Measurements from ENCODE around the gene EHD1.
A peak's percentile ranks its signal among the peaks of the same experiment; 100 is the strongest.

The EHD1 gene

DNA sequence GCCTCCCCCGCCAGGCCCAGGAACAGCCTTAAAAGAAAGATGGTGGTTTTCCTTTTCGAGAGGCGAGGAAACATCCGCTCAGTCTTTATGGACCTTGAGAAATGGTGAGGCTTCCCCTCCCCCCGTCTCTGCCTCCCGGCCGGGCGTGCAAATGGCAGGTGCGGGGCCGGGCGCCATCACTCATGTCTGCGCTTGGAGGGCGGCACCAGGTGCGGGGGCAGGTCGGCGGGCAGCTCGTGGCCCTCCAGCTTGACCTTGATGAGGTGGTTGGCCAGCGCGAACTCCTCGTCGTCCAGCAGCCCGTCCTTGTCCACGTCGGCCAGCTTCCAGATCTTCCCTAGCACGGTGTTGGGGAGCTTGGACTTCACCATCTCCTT is 24.3 kb downstream of the EHD1 start:
- H3K4me1 ChIP-seq (ENCODE audit: control insufficient read depth, low read length): peaks cover 98% of the 10 kb centered on the region
- H3K36me3 ChIP-seq (ENCODE audit: control insufficient read depth, low read length): peaks cover 73% of the 10 kb centered on the region
- H4K20me1 ChIP-seq (ENCODE audit: control insufficient read depth, insufficient read depth, low read depth, low read length): no peaks in the 10 kb centered on the region
- TF ChIP-seq, protein P1, sequence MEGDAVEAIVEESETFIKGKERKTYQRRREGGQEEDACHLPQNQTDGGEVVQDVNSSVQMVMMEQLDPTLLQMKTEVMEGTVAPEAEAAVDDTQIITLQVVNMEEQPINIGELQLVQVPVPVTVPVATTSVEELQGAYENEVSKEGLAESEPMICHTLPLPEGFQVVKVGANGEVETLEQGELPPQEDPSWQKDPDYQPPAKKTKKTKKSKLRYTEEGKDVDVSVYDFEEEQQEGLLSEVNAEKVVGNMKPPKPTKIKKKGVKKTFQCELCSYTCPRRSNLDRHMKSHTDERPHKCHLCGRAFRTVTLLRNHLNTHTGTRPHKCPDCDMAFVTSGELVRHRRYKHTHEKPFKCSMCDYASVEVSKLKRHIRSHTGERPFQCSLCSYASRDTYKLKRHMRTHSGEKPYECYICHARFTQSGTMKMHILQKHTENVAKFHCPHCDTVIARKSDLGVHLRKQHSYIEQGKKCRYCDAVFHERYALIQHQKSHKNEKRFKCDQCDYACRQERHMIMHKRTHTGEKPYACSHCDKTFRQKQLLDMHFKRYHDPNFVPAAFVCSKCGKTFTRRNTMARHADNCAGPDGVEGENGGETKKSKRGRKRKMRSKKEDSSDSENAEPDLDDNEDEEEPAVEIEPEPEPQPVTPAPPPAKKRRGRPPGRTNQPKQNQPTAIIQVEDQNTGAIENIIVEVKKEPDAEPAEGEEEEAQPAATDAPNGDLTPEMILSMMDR (IDR thresholded peaks at IDR 0.05; ENCODE audit: low read depth, low read length, poor library complexity, severe bottlenecking): no peak
- no peak for TF ChIP-seq EZH2phosphoT487 (IDR thresholded peaks at IDR 0.05; ENCODE audit: borderline replicate concordance, low read length)
- H3K9me2 ChIP-seq (replicated peaks; ENCODE audit: control insufficient read depth, low read length): no peaks in the 10 kb centered on the region
- H3K27ac ChIP-seq (ENCODE audit: low read depth, low read length): peak overlapping the region; percentile 98
- H3K4me3 ChIP-seq (ENCODE audit: low read length): peak overlapping the region; percentile 60
- peaks cover 54% of the 10 kb centered on the region for H3K79me2 ChIP-seq (ENCODE audit: control insufficient read depth, low read length)
- no peaks in the 10 kb centered on the region for H3K27me3 ChIP-seq (ENCODE audit: control insufficient read depth, low read length)
- H3F3A ChIP-seq (ENCODE audit: control insufficient read depth, insufficient read depth): peaks cover 40% of the 10 kb centered on the region
- H3K4me2 ChIP-seq (ENCODE audit: low read length): peak overlapping the region; percentile 80
- H3K9me3 ChIP-seq (ENCODE audit: control insufficient read depth, insufficient read depth, low read length): no peaks in the 10 kb centered on the region

DNA sequence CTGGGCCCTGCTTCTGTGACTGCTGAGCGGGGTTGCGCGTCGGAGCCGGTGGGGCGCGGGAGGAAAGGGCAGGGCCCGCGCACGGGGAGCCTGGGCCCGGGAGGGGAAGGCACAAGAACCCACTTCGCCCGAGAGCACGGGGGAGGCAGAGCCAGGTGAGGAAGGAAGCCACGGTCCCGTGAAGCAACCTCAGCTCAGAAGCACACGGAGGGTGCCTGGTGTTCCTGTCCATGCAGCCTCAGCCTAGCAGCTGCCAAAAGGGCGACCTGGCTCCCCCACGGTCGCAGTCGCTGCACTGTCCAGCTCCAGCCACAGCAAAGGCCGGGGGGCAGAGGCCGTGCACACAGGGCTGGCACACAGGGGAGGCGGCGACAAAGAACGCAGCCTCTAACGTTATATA is 24.7 kb downstream of the EHD1 start:
- H3K27me3 ChIP-seq (ENCODE audit: control insufficient read depth, low read length): no peaks in the 10 kb centered on the region
- H3K27ac ChIP-seq (ENCODE audit: low read depth, low read length): peak overlapping the region; percentile 98
- H3K79me2 ChIP-seq (ENCODE audit: control insufficient read depth, low read length): peaks cover 53% of the 10 kb centered on the region
- no peaks in the 10 kb centered on the region for H4K20me1 ChIP-seq (ENCODE audit: control insufficient read depth, insufficient read depth, low read depth, low read length)
- H3K4me3 ChIP-seq (ENCODE audit: low read length): peak overlapping the region; percentile 60
- peak overlapping the region; percentile 80 for H3K4me2 ChIP-seq (ENCODE audit: low read length)
- TF ChIP-seq EZH2phosphoT487 (IDR thresholded peaks at IDR 0.05; ENCODE audit: borderline replicate concordance, low read length): no peak
- TF ChIP-seq, protein P1 (IDR thresholded peaks at IDR 0.05; ENCODE audit: low read depth, low read length, poor library complexity, severe bottlenecking): no peak
- peaks cover 42% of the 10 kb centered on the region for H3F3A ChIP-seq (ENCODE audit: control insufficient read depth, insufficient read depth)
- peaks cover 98% of the 10 kb centered on the region for H3K4me1 ChIP-seq (ENCODE audit: control insufficient read depth, low read length)
- H3K9me2 ChIP-seq (replicated peaks; ENCODE audit: control insufficient read depth, low read length): no peaks in the 10 kb centered on the region
- peaks cover 70% of the 10 kb centered on the region for H3K36me3 ChIP-seq (ENCODE audit: control insufficient read depth, low read length)
- H3K9me3 ChIP-seq (ENCODE audit: control insufficient read depth, insufficient read depth, low read length): no peaks in the 10 kb centered on the region

GRCh38 chr11:64852804-64853509 is 25.5 kb downstream of the EHD1 start:
- TF ChIP-seq, protein P1 (IDR thresholded peaks at IDR 0.05; ENCODE audit: low read depth, low read length, poor library complexity, severe bottlenecking): no peak
- TF ChIP-seq EZH2phosphoT487 (IDR thresholded peaks at IDR 0.05; ENCODE audit: borderline replicate concordance, low read length): no peak
- Histone ChIP-seq H3K4me2 (ENCODE audit: low read length) (peak overlapping the region; percentile 80), H3F3A (ENCODE audit: control insufficient read depth, insufficient read depth) (peaks cover 50% of the 10 kb centered on the region), H3K4me3 (ENCODE audit: low read length) (peak overlapping the region; percentile 60), H3K36me3 (ENCODE audit: control insufficient read depth, low read length) (peaks cover 64% of the 10 kb centered on the region), H3K9me3 (ENCODE audit: control insufficient read depth, insufficient read depth, low read length) (no peaks in the 10 kb centered on the region), H3K27ac (ENCODE audit: low read depth, low read length) (peak overlapping the region; percentile 98), H3K79me2 (ENCODE audit: control insufficient read depth, low read length) (peaks cover 46% of the 10 kb centered on the region), H4K20me1 (ENCODE audit: control insufficient read depth, insufficient read depth, low read depth, low read length) (no peaks in the 10 kb centered on the region), H3K9me2 (replicated peaks; ENCODE audit: control insufficient read depth, low read length) (no peaks in the 10 kb centered on the region), H3K27me3 (ENCODE audit: control insufficient read depth, low read length) (no peaks in the 10 kb centered on the region), H3K4me1 (ENCODE audit: control insufficient read depth, low read length) (peaks cover 98% of the 10 kb centered on the region)
